CD4-positive, alpha-beta T cell treated with Interleukin-4 for 1 hour (primary cell): ENCODE results near the gene IPPK.
"Not testable (repeated sequence)": the region's sequence is repeated elsewhere in the genome, so short reads cannot be mapped to it uniquely, and the experiment has no call there.

Source experiments
- DNase-seq, 2 donors: peaks; one replicate each; pipeline ENCODE4 v3.0.0-alpha.2; 2020 to 2022

The IPPK gene

DNA sequence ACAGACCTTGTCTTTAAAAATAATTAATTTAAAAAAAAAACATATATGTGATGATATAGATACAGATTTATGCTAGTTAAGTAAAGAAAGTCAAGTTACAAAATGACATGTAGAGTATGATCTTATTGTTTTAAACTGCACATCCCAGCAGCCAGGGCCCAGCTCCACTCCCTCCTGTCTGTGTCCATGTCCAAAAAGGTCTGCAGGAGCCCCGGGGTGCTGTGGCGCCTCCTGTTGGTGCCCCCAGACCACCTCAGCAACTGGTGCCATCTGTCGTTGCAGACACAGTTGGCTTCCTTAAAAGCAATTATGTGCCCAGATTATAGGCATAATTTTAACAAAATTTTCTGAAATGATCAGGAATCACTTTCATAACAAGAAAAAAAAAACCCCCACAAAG lies 33.3 kb downstream of the IPPK start:
- DNase-seq, result no peak

- DNase-seq, result no peak
Measured at GRCh38 chr9:92635760-92636159, 34.2 kb downstream of the IPPK start.

DNA sequence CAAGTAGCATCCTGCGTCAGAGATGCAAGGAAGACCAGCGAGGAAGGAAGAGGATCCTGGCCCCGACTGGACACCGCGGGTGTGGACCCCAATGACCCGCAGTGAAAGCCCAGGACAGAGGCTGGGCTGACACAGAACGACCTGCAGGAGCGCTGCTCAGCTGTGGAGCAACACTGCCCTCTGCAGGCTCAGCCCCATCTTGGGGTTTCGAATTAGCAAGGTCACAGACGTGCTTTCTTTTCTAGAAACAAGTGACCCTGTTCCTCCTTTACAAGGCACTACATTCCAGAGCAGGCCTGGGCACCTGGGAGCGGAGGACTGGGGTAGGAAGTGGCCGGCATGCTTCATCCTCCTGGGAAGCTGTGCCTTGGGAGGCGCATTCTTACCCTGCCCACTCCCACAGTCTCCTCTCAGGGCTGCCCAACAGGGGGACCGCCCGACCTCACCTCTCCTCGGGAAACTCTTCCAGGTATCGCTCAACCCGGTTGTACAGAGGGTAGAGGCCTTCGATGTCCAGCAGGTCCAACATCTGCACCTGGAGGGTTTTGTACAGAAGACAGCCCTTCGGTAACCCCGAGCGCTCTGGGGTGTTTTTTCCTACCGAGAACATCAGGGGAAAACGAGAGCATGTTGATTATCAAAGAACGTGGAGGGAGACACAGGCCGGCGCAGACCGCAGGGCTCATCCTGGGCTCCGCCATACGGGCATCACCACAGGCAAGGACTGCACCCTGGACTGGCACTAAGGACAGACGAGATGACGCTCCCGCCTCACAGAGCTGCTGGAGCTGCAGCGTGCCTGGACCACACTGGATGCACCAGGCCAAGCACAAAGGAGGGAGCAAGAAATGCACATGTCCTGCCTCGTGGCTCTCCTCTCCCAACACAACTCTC lies 35.0 kb downstream of the IPPK start:
- peak; percentile 60 to 67 for DNase-seq

DNA sequence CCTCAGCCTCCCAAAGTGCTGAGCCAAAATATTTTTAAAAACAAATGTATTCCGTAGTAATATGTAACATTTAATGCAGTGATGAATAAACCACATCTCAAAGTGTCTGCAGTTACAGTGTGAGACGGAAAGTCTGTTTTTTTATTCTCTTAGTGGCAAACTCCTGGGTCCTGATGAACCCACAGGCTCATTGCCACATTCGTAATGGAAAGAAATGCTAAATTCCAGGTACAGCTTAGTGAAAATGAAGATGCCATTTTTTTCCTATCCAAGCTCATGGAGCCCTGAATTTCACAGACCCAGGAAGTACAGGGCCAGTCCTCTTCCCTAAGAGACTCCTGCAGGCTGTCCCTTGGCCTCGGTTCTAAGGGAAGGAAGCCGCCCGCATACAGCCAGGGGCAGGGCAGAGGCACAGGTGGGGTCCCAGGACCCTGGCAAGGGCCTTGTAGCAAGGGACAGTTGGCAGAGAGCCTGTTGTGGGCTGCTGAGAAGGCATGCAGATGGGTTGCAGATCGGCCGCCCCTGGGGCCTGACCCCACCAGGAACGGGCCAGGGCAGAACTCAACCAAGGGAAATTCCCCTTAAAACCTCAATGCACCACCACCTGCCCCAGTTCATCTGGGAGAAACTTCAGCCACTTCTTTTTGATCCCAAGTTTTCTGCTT lies 36.2 kb downstream of the IPPK start:
- no peak for DNase-seq

GRCh38 chr9:92632641-92633040 lies 37.3 kb downstream of the IPPK start:
- DNase-seq, result no peak

DNA sequence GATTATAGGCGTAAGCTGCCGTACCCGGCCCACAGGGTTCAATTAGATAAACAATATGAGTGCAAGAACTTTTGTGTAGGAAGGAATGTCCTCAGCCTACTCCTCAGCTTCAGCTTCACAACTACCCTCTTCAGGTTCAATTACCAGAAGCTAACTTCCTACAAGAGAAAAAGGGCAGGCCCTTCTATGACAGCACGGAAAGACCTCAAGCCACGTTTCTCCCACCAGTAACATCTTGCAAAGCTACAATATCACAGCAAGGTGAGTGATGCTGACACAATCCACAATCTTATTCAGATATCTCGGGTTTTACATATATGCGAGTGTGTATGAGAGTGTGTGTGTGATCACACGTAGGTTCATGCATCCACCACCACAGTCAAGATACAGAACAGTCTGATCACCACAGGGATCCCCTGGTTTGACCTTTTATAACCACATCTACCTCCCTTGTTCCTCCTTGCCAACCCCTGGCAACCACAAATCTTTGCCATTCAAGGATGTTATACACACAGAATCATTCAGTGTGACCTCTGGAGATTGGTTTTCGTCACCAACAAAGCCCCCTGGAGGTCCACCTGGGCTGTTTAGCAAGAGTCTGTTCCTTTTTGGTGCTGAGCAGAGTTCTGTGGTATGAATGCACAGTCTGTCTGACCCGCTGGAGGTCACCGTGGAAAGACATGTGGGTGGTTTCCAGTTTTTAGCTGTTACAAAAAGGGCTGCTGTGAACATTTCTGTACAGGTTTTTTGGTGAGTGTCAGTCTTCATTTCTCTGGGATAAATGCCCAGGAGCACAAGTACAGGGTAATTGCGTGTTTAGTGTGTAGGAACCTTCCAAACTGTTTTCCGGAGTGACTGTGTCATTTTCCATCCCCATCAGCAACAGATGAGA lies 38.2 kb downstream of the IPPK start:
- no peak for DNase-seq

DNA sequence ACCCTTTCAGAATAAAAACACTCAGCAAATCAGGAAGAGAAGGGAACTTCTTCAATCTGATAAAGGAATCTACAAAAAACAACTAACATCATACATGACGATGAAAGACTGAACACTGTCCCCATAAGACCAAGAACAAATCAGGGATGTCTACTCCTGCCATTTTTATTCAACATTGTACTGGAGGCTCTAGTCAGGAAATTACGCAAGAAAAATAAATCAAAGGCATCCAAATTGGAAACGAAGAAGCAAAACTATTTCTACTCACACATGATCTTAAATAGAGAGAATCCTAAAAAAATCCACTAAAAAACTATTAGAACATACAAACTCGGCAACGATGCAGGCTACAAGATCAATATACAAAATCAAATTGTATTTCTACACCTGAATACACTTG lies 42.3 kb downstream of the IPPK start:
- no peak for DNase-seq

- no peak for DNase-seq
Measured at GRCh38 chr9:92626484-92626883, 43.4 kb downstream of the IPPK start.

- DNase-seq, result not testable (repeated sequence)
Measured at GRCh38 chr9:92623936-92624335, 46.0 kb downstream of the IPPK start.

GRCh38 chr9:92620845-92621244 lies 49.1 kb downstream of the IPPK start:
- DNase-seq, result no peak

GRCh38 chr9:92619601-92620300 lies 50.2 kb downstream of the IPPK start:
- DNase-seq, result no peak

DNA sequence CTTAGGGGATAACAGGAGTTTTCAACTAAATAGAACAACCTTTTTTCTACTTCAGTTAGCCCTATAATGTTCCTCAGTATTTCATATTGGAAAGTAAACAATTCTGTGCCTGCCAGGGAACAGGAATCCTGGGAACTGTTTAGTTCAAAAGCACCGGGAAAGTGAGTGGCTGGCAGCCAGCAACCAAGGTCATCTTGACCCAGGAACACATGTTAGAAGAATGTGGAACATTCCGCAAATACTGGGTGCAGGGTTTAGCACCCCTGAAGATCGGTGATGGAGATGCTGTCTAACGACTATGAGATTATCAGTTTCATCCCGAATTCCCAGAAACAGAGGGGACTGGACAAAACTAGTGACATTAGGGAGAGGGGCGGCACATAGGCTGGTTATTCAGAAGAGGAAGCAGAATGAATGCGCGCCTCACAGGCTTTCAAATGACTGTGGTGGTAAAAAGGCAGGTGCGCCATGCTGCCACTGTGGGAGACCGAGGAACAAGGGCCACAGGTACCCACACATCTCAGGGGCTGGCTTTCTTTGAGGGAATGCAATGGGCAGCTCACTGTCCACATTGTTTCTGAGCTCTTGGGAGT lies 51.2 kb downstream of the IPPK start:
- DNase-seq, result no peak

DNA sequence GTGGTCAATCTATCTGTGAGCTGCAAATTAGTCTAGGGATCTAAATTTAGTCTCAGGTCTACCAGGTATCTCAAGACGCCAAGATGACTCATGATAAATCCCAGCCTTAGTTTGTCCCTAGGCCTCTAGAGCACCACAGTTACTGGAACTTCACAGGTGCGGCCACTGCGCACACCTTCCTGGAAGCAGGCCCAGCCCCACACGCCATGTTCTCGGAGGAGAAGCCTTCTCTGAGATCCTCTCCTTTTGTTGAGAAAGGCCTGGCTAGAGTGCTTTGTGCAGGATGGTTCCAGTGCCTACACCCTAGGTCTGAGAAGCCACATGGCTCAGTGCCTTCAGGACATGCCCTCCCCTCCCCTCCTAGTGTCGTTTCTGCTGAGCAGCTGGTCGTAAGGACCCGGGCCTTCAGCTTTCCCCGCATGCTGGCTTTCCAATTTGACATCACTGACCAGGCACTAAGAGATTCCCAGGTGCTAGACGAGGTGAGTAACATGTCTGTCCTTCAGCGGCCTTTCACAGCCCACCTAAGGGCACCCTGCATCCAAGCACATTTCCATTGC lies 51.9 kb downstream of the IPPK start:
- DNase-seq, result no peak

DNA sequence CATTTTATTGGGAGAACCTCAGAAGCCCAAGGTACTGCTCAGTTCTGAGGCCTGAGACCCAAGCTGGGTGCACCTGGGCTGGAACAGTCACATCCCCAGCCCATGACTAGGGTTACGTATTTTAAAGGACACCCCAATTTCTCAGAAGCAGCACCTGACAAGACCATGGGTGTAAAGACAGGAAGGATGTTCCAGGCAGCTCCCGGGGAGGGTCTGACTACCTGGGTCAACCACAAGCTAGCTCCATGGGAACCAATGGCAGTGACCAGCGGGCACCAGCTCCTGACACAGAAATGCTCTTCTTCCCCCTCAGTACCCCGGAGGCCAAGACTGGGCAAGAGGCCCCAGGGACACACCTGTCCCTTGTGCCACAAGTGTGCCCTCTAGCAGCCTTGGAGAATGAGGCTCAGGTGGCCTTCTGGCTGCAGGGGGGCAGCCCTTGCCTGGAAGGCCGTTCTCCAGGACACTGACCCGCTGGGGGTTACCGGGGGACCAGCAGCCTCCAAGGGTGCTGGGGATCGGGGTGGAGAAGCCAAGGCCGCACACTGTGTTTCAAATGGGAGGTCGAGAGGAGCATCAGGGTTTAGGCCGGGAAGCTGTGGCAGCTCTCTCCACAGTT lies 52.6 kb downstream of the IPPK start:
- DNase-seq, result no peak

- DNase-seq, result no peak
Measured at GRCh38 chr9:92616655-92617111, 53.2 kb downstream of the IPPK start.

DNA sequence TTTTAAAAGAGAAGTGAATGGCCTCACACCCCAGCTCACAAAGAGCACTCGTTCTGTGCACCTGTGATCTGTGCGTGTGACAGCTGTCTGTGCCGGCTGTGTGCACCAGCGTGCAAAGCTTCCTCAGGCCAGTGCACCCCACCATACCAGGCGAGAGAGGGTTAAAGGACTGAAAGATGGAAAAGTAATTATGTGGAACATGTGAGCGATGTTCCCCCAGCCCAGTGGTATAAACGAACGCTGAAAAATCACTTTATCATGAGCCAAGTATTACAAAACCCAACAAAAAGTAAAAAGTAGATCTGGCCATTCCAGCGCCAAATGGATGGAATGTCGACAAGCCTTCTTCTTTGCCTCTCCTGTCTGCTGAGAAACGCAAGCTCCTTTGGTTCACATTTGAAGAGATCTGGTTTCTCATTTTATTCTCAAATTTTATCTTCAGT lies 53.7 kb downstream of the IPPK start:
- DNase-seq, result no peak

- DNase-seq, result no peak
Measured at GRCh38 chr9:92615790-92616189, 54.1 kb downstream of the IPPK start.

DNA sequence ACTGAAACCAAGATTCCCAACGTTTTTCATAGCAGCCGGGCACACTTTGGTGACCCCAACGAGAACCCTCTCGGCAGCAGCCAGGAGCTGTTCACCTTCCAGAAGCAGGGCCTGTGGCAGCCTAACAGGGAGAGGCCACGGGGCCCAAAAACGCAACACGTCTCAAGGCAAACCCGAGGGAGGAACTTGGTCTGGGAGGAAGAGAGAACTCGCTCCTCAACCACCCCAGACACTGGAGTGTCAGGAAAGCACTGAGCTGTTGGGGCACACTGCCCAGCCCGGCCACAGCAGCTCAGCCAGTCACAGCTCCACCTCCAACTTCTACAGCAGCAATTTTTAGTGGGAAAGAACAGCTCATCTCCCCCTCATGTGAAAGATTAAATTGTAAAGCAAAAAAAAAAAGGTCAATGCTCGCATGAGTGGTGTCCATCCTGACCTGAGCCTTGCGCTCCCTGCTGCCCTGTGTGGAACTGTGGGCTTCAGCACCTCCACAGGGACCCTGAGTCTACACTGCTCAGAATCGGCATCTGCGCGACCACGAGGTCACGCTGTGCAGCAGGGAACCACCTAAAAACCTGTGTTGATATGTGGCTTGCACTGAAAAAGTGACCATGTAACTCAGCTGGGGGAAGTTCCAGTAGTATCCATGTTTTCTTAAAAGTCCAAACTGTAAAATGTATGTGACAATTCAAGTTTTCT lies 55.0 kb downstream of the IPPK start:
- DNase-seq, result no peak

DNA sequence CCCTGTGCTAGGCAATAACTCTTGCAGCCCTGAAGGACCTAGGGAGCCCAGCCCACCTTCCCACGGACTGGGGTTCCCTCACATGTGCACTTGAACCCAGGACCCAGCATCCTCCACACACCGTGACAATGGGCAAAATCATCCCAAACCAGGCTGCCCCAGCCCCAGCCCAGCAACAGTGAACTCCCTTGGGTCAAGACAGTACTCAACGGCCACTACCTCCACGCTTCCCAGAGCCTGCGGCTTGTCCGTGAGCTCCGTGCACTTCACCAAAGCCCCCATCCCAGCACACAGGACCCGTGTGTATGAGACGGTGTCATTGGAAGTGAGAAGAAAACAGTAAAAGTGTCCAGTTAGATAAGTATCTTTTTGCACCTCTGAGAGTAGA lies 55.8 kb downstream of the IPPK start:
- no peak for DNase-seq

DNA sequence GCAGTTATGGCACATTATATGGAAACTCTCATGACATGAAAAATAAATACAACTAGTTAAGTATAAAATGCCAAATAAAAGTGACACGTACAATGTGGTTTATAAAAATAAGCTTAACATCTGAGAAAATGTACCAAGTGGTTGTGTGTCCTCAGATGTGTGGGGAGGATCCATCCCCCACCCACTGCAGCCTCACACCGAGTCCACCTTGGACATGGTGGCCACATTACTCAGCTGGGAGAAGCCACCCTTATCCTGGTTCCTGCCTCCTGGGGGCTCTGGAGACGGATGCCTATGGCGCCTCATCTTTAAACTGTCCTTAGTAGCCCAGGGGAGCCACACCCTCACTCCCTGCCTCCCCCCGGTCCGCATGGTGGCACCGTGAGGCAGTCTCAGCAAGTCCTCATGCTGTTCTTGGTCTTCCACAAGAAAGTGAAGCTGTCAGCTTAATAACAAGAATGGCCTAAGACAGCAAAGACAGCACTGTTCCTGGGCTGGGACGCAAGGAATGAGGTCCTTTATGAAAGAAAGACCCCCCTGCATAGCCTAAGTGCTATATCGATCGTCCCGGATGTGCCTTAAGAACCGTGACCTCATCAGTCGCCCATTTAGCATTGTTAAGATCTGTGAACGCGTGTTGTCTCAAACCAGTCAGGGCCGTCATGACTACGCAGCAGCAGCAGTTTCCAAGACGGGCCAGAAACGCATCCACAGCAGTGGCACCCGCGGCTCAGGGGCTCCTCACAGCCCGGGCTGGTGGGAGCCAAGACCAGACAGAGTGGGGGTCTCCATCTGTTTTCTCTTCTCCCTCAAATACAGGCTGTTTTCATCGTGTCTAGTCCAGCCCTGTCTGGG lies 56.4 kb downstream of the IPPK start:
- DNase-seq, result no peak
